GM21515 (cell line): ENCODE measurements around the gene ADCY10.

Source experiments
- ATAC-seq: cut with Tn5 transposase; IDR thresholded peaks from one replicate; pipeline ENCODE4 v1.9.1; 2021; ENCODE audit not compliant: unreplicated experiment

ADCY10 gene

DNA sequence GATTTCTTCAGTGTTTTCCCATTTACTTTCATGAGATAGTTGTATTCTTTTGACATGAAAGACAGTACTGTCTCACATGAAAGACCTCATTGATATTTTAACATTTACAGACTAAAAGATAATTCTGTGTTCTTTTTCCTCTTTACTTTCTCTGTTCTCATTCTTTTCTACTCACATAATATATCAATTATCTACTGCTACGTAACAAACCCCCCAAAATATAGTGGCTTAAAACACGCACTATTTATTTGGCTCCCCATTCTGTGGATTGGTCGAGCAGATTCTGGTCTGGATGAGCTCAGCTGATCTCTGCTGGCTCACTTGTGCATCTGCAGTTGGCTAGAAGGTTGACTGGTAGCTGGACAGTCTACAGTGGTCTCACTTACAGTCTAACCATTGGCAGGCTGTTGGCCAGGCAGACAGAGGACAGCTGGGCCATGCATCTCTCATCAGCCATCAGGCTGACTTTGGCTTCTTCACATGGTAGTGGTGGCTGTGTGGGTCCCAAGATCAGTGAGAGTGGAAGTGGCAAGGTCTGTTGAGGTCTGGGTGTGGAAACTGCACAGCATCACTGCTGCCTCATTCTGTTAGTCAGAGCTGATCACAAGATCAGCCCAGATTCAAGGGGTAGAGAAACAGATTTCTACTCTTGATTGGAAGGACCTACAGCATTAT is 128.9 kb downstream of the ADCY10 start:
- no peak for ATAC-seq

DNA sequence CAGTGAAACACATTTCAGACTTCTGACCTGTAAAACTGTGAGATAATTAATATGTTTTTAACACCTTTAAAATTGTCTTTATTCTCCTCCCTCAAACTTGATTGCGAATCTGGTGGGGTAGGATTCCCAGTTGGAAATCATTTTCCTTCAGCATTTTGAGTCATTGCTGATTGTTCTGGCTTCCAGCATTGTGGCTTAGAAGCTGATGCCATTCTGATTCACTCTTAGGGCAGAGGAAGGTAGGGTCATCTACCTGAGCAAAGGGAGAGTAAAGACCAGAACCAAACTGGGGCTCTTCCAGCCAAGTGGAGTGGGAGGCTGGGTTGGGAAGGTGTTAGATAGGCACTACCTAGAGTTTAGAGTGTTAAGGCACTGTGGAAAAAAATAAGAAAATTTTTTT is 131.0 kb downstream of the ADCY10 start:
- no peak for ATAC-seq

DNA sequence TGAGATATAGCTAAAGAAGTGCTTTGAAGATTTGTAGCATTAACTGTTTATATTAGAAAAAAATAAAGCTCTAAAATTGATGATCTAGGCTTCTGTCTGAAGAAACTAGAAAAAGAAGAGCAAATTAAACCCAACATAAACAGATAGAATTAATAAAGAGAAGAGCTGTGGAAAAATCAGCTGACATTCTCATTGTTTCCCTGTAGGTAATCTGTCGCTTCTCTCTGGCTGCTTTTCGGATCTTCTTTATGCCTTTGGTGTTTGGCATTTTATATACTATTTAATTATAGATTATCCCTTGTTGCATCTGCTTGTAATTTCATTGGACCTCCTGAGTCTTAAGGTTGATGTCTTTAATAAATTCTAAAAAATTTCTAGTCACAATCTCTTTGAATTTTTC is 132.4 kb downstream of the ADCY10 start:
- no peak for ATAC-seq

- no peak for ATAC-seq
These were observed 136.7 kb downstream of the ADCY10 start for GRCh38 chr1:167777269-167777650.

DNA sequence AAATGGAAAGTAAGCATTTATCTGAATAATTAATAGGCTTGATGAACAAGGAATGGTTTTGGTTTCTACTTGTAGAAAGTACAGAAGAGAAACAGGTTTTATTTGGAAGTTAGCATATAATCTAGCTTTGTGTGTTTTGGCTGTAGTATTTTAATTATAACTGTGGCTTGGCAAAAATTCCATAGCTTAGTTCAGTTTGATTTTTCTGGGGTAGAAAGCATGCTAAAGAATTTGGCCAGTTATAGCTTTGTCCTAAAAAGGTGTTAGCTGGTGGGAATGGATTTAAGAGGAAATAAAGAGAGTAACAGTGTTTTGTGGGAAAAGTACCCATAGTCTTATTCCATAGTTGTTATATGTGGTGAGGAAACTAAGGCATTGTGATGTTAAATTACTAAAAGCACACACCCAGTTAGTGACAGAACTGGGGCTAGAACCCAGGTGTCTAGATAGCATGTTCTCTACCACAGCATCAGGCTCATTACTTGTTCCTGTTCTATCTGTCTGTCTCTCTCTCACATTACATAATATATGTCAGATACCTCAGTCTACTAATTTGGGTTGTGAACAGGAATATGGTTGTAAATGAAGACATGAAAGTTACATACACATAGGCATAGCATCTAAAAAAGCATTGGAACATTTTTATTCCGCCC is 137.2 kb downstream of the ADCY10 start:
- ATAC-seq: no peak

DNA sequence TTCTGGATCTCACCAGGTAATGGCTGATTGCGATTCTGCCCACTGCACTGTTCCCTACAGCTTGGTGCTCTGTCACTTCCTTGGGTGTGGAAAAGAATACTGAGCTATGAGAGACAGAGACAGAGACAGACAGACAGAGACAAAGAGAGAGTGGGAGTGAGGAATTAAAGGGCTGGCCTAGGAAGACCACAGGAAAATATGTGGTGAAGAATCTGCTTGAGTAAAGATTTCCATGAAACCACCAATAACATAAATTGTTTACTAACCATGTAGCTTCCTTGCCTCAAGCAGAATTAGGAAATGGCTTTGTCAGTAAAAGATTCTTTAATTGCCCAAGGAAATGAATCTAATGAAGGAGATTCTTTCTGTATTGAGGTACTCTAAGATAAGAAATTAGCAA is 137.8 kb downstream of the ADCY10 start:
- ATAC-seq: no peak

- no peak for ATAC-seq
These were observed 138.8 kb downstream of the ADCY10 start for GRCh38 chr1:167775178-167775577.

DNA sequence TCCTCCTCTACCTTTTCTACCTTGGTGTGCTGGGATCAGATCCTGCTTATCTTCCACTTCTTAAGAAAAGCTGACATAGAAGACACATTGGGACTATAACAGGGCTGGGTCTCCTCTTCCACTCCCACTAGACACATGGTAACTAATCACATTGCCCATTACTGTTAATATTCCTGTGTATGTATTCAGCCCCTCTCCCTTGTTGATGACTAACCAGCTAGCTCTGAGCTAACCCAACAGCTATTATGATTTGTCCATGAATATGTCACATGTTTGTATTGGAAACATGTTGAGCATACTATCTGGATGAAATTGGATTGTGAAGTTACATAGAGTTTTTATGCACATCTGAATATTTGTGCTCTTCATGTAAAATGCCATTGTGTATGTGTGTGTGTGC is 139.2 kb downstream of the ADCY10 start:
- ATAC-seq: no peak

DNA sequence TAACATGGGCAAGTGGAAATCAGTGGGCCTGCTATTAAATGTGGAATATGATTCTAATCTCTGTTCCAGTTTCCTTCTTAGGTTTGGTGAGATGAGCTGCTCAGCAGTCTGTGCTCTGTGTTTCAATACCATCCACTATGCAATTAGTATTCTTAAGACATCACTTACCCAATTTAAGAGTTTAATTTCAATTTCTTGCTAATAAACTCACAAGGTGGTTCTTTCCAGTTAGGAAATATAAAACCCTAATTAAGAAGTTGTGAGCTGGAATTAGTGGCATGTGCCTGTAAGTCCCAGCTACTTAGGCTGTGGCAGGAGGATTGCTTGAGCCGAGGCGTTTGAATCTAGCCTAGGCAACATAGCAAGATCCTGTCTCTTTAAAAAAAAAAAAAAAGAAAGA is 140.4 kb downstream of the ADCY10 start:
- no peak for ATAC-seq

DNA sequence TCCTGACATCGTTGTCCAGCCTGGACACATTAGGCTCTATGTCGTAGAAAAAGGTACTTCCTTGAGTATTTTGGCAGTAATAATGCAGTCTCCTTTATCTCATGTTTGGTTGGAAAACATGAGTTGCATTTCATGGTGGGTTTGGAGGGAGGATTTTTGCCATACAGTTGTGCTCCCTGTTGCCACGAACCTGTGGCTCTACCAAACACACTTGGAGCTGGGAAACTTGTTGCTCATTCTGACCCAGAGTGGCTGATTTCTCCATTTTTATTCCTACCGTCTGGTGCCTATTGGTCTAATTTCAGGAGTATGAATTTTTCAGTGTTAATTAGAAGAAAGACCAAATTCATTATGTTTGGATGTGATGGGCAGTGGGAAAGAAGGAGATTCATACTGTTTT is 141.5 kb downstream of the ADCY10 start:
- ATAC-seq: no peak

DNA sequence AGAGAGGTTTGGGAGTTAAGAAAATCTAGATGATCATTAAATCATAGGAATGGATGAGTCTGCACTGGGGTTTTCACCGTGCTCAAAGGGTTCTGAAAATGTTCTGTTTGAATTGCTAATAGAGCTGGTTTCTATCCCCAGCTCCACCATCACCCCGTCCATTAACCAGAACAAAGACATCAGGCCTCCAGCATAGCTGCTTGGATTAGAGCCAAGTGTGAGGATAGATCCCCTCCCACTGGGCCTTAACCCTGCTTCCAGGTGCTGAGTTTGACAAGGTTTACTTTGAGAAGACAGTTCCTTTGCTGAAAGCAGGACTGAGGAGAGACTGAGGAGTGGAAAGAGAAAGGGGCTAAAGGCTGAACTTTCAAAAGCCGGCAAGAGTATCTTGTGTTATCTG is 143.8 kb downstream of the ADCY10 start:
- no peak for ATAC-seq

DNA sequence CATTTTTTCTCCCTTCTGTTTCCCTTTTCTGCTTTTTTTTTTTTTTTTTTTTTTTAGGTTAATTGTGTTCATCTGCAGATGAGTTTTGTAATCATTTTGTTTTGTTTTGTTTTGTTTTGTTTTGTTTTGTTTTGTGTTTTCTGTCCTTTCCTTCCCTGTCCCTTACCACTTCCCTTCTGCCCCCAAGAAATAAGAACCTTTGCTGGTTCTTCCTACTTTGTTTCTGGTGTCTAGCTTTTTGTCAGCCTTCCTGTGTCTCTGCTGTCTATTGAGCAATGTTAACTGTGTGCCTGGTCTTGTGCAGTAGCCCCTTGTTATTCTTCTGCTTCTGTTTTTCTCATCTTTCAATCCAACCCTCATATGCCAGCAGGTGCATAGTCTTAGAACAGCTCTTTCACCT is 146.2 kb downstream of the ADCY10 start:
- ATAC-seq: no peak

- no peak for ATAC-seq
These were observed 147.4 kb downstream of the ADCY10 start for GRCh38 chr1:167766538-167766937.

GRCh38 chr1:167765496-167765895 is 148.4 kb downstream of the ADCY10 start:
- no peak for ATAC-seq

- no peak for ATAC-seq
These were observed 149.2 kb downstream of the ADCY10 start for GRCh38 chr1:167764458-167765330.

DNA sequence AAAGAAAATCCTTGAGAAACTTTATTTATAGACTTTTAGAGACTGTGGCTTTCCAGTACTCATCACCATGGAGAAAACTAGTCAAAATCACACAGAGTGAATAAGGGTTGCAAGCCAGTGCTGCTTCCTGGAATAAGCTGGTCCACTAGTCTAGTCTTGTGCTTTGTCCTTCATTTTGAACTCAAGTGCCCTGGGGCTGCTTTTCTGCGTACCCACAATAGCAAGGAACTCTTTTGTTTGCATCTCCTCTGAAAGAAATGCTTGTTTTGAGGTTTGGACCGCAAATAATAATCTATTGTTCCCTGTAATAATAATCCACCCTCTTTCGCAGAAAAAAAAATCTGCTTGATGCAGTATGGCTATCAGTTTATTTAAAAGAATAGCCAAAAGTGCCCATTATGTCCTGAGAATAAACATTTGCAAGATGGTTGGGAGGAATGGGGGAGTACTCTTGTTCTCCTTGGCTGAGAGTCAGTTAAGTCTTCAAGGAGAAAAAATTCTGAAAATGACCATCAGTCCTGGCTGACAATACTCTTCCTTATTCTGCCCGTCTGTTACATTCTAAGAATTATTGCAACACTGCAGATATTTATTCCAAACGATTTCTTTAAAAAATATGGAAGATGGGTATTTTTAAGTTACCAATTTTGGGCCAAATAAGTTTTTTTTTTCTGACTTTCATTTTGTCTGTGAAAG is 150.3 kb downstream of the ADCY10 start:
- ATAC-seq: no peak

- no peak for ATAC-seq
These were observed 151.7 kb downstream of the ADCY10 start for GRCh38 chr1:167762061-167762746.

GRCh38 chr1:167761400-167761799 is 152.5 kb downstream of the ADCY10 start:
- ATAC-seq: no peak
